NB4 (cell line): ENCODE data around the gene DOP1B.

Source experiments
- POLR2A ChIP-seq: IDR thresholded peaks from 2 replicates; pipeline ENCODE4 v1.6.1; 2011; ENCODE audit warnings: mild to moderate bottlenecking; ENCODE audit not compliant: insufficient read length; ENCODE audit errors: extremely low read depth
- TF ChIP-seq, protein P1 (sequence below): IDR thresholded peaks from one replicate; pipeline ENCODE4 v1.5.1; 2012; ENCODE audit warnings: low read depth, low read length
- TF ChIP-seq, protein P2 (sequence below): IDR thresholded peaks from 2 replicates; pipeline ENCODE4 v1.6.1; 2011; ENCODE audit warnings: low read depth, low read length

DNA sequence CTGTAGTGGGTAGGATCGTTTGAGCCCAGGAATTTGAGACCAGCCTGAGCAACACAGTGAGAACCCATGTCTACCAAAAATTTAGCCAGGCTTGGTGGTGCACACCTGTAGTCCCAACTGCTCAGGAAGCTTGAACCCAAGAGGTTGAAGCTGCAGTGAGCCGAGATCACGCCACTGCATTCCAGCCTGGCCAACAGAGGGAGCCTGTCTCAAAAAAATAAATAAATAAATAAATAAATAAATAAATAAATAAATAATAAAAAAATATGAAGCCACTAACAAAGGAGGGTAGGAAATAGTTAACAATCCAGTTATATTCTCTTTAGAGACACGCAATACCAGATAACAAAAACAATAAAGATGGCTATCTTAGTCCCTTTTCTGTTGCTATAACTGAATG is 33.6 kb upstream of the DOP1B start:
- TF ChIP-seq, protein P1, sequence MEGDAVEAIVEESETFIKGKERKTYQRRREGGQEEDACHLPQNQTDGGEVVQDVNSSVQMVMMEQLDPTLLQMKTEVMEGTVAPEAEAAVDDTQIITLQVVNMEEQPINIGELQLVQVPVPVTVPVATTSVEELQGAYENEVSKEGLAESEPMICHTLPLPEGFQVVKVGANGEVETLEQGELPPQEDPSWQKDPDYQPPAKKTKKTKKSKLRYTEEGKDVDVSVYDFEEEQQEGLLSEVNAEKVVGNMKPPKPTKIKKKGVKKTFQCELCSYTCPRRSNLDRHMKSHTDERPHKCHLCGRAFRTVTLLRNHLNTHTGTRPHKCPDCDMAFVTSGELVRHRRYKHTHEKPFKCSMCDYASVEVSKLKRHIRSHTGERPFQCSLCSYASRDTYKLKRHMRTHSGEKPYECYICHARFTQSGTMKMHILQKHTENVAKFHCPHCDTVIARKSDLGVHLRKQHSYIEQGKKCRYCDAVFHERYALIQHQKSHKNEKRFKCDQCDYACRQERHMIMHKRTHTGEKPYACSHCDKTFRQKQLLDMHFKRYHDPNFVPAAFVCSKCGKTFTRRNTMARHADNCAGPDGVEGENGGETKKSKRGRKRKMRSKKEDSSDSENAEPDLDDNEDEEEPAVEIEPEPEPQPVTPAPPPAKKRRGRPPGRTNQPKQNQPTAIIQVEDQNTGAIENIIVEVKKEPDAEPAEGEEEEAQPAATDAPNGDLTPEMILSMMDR: peak; percentile 15
- TF ChIP-seq POLR2A: no peak
- TF ChIP-seq, protein P2, sequence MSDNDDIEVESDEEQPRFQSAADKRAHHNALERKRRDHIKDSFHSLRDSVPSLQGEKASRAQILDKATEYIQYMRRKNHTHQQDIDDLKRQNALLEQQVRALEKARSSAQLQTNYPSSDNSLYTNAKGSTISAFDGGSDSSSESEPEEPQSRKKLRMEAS: no peak
